Measurements from ENCODE around the gene USP17L22.
"Not testable (repeated sequence)": the region's sequence is repeated elsewhere in the genome, so short reads cannot be mapped to it uniquely, and the experiment has no call there.

USP17L22 gene

GRCh38 chr4:9267319-9267718 lies at the start of gene USP17L22:
Gene USP17L22 (plus strand): TSS chr4:9267619. CDS start chr4:9267619, 0 bp downstream.
- DNase-seq = not testable (repeated sequence)

DNA sequence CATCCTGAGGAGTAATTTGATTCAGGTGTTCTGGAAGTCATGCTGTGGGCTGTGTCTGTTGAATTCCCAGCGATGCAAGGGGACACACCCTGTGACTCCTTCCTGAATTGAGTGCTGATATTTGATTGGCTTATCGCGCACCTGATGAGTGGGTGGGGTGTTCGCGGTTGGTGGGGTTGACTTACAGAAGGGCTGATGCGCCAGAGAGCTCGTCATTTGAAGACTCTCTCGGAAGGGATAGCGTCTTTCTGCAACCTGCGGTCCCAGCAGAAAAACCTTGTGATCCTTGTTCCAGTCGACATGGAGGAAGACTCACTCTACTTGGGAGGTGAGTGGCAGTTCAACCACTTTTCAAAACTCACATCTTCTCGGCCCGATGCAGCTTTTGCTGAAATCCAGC lies 47.6 kb upstream of the USP17L22 start, which contains the start of gene USP17L12:
Gene USP17L12 (plus strand): TSS at position 301 of the 400 bp plus-strand sequence. CDS start 0 bp downstream, at position 301.
- DNase-seq = not testable (repeated sequence)

DNA sequence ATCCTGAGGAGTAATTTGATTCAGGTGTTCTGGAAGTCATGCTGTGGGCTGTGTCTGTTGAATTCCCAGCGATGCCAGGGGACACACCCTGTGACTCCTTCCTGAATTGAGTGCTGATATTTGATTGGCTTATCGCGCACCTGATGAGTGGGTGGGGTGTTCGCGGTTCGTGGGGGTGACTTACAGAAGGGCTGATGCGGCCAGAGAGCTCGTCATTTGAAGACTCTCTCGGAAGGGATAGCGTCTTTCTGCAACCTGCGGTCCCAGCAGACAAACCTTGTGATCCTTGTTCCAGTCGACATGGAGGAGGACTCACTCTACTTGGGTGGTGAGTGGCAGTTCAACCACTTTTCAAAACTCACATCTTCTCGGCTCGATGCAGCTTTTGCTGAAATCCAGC lies 42.8 kb upstream of the USP17L22 start, which contains the start of gene USP17L13:
Gene USP17L13 (plus strand): TSS at position 301 of the 400 bp plus-strand sequence. CDS start 0 bp downstream, at position 301.
- not testable (repeated sequence) for DNase-seq

DNA sequence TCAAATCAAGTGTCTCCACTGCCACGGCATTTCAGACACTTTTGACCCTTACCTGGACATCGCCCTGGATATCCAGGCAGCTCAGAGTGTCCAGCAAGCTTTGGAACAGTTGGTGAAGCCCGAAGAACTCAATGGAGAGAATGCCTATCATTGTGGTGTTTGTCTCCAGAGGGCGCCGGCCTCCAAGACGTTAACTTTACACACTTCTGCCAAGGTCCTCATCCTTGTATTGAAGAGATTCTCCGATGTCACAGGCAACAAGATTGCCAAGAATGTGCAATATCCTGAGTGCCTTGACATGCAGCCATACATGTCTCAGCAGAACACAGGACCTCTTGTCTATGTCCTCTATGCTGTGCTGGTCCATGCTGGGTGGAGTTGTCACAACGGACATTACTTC lies 37.2 kb upstream of the USP17L22 start:
- not testable (repeated sequence) for DNase-seq

GRCh38 chr4:9234085-9234484 lies 33.3 kb upstream of the USP17L22 start, which contains the start of gene USP17L15:
Gene USP17L15 (plus strand): TSS chr4:9234385. CDS start chr4:9234385, 0 bp downstream.
- DNase-seq = not testable (repeated sequence)

- not testable (repeated sequence) for DNase-seq
Measured at GRCh38 chr4:9238461-9238860, 29.0 kb upstream of the USP17L22 start.

DNA sequence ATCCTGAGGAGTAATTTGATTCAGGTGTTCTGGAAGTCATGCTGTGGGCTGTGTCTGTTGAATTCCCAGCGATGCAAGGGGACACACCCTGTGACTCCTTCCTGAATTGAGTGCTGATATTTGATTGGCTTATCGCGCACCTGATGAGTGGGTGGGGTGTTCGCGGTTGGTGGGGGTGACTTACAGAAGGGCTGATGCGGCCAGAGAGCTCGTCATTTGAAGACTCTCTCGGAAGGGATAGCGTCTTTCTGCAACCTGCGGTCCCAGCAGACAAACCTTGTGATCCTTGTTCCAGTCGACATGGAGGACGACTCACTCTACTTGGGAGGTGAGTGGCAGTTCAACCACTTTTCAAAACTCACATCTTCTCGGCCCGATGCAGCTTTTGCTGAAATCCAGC lies 23.8 kb upstream of the USP17L22 start, which contains the start of gene USP17L17:
Gene USP17L17 (plus strand): TSS at position 301 of the 400 bp plus-strand sequence. CDS start 0 bp downstream, at position 301.
- DNase-seq = not testable (repeated sequence)

GRCh38 chr4:9247953-9248680 lies 19.3 kb upstream of the USP17L22 start, which contains the start of gene USP17L18:
Gene USP17L18 (plus strand): TSS chr4:9248630. CDS start chr4:9248630, 0 bp downstream.
- not testable (repeated sequence) for DNase-seq

- DNase-seq = not testable (repeated sequence)
Measured at GRCh38 chr4:9253078-9253477, 14.3 kb upstream of the USP17L22 start, which contains the start of gene USP17L19. Gene USP17L19 (plus strand): TSS chr4:9253378. CDS start chr4:9253378, 0 bp downstream.

- not testable (repeated sequence) for DNase-seq
Measured at GRCh38 chr4:9257824-9258223, 9.6 kb upstream of the USP17L22 start, which contains the start of gene USP17L20. Gene USP17L20 (plus strand): TSS chr4:9258124. CDS start chr4:9258124, 0 bp downstream.

DNA sequence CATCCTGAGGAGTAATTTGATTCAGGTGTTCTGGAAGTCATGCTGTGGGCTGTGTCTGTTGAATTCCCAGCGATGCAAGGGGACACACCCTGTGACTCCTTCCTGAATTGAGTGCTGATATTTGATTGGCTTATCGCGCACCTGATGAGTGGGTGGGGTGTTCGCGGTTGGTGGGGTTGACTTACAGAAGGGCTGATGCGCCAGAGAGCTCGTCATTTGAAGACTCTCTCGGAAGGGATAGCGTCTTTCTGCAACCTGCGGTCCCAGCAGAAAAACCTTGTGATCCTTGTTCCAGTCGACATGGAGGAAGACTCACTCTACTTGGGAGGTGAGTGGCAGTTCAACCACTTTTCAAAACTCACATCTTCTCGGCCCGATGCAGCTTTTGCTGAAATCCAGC lies 4.8 kb upstream of the USP17L22 start, which contains the start of gene USP17L21:
Gene USP17L21 (plus strand): TSS at position 301 of the 400 bp plus-strand sequence. CDS start 0 bp downstream, at position 301.
- DNase-seq = not testable (repeated sequence)

DNA sequence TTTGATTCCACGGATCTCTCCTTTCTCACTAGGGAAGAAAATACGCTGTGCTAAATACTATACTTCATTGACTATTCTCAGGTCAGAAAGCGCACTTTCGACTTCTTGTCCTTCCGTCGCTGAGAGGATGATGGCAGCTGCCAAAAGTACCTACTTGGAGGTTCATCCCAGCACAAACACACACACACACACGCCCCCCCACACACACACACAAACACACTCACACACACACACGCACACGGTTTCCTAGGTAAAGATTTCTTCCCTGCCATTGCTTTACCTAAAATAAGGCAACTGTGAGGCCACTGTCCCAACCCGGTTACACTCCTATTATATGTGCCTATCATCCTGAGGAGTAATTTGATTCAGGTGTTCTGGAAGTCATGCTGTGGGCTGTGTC lies 4.3 kb downstream of the USP17L22 start:
- DNase-seq = not testable (repeated sequence)
